ENCODE measurements around the gene LNP1. TPM values are rescaled to one million over a fixed set of nuclear protein-coding genes. Genes with fewer than 3 reads are reported as not detected.

Gene LNP1
- total and polyA plus RNA-seq, 10 of the 15 experiments (the other 5 are each of a cell fraction or from before 2014, with no cell fraction given), result 2.1 to 4.2 (median 2.7) TPM

- DNase-seq (ENCODE audit: low read depth, low spot score) (no peak), FAIRE-seq (no peak), ATAC-seq (no peak)
- SMC1A ChIA-PET (ENCODE audit: uncharacterized antibody, unreplicated experiment), result interaction anchor here (0.8 to 1.7 kb wide), 3 partner anchors 26 to 119 kb away, joined by 3 to 4 read pairs (median 3); no protein-coding TSS in a partner anchor
- BruUV-seq (replicated peaks), result no TSS peak
- POLR2A ChIA-PET, result interaction anchor here (0.6 kb wide), 1 partner anchor 13 kb away, joined by 3 read pairs; no protein-coding TSS in a partner anchor
- Histone ChIP-seq H3K9ac (ENCODE audit: control insufficient read depth, insufficient read depth, low read length) (no peak overlapping the region), H3K27me3 (replicated peaks in 1 of 2; ENCODE audit: control insufficient read depth in 2 of 2, insufficient read depth in 2 of 2, low read length in 1 of 2) (no peaks in the 10 kb centered on the region), H4K20me1 (ENCODE audit: control insufficient read depth, insufficient read depth) (no peaks in the 10 kb centered on the region), H3K4me3 (no peak overlapping the region), H3K27ac (ENCODE audit: control insufficient read depth, insufficient read depth) (no peak overlapping the region), H3K36me3 (ENCODE audit: control insufficient read depth in 2 of 2, insufficient read depth in 2 of 2, low read length in 1 of 2) (no peaks in the 10 kb centered on the region), H2AFZ (ENCODE audit: control insufficient read depth, low read depth, low read length) (no peak overlapping the region), H3K79me2 (ENCODE audit: control insufficient read depth, insufficient read depth, low read length) (no peaks in the 10 kb centered on the region), H3K4me1 (ENCODE audit: control insufficient read depth, insufficient read depth, low read length) (no peaks in the 10 kb centered on the region), H3K4me2 (ENCODE audit: control insufficient read depth, insufficient read depth) (no peak overlapping the region), H3K9me3 (replicated peaks; ENCODE audit: control insufficient read depth, insufficient read depth, low read length) (no peaks in the 10 kb centered on the region)
- in situ Hi-C loops (cut with MboI) (no loop called here), intact Hi-C loops (cut with micrococcal nuclease; ENCODE audit: unreplicated experiment) (no loop called here)
- CTCF ChIA-PET, result interaction anchor here (1.6 kb wide), 1 partner anchor 26 kb away, joined by 3 read pairs; no protein-coding TSS in a partner anchor
- RAD21 ChIA-PET (ENCODE audit: unreplicated experiment), result interaction anchor here (1.6 kb wide), 1 partner anchor 26 kb away, joined by 3 read pairs; no protein-coding TSS in a partner anchor
- no peak for TF ChIP-seq PAX8 (IDR thresholded peaks at IDR 0.05)
- no peak for TF ChIP-seq HDGF (IDR thresholded peaks at IDR 0.05)
- no peak for TF ChIP-seq ZNF217 (IDR thresholded peaks at IDR 0.05)
- no peak for TF ChIP-seq JUNB (IDR thresholded peaks at IDR 0.05)
- no peak for TF ChIP-seq SIX5 (IDR thresholded peaks at IDR 0.05; ENCODE audit: low read depth, low read length, severe bottlenecking)
- TF ChIP-seq TBL1XR1 (IDR thresholded peaks at IDR 0.05; ENCODE audit: low read depth, low read length), result no peak
- TF ChIP-seq STAT3 (IDR thresholded peaks at IDR 0.05; ENCODE audit: low read depth, low read length), result no peak
- TF ChIP-seq SMAD1 (IDR thresholded peaks at IDR 0.05; ENCODE audit: low read depth, partially characterized antibody), result no peak
- no peak for TF ChIP-seq YY1 (IDR thresholded peaks at IDR 0.05; ENCODE audit: low read depth, low read length)
- no peak for TF ChIP-seq SREBF2 (IDR thresholded peaks at IDR 0.05; ENCODE audit: low read length)
- TF ChIP-seq GABPA (IDR thresholded peaks at IDR 0.05; ENCODE audit: low read depth), result no peak
- no peak for TF ChIP-seq NBN (IDR thresholded peaks at IDR 0.05)
- no peak for TF ChIP-seq RB1 (IDR thresholded peaks at IDR 0.05; ENCODE audit: borderline replicate concordance)
- TF ChIP-seq KAT2A (conservative IDR thresholded peaks at IDR 0.05; ENCODE audit: control insufficient read depth, low read depth, low read length), result no peak
- TF ChIP-seq BCL3 (IDR thresholded peaks at IDR 0.05; ENCODE audit: borderline replicate concordance, insufficient read depth, low read depth, low read length, poor library complexity, severe bottlenecking), result no peak
- TF ChIP-seq FOS (IDR thresholded peaks at IDR 0.05; ENCODE audit: borderline replicate concordance, extremely low read depth, insufficient read length), result no peak
- 77% methylated on average over 2 of the region's 2 CpGs for WGBS (ENCODE audit: insufficient coverage, insufficient replicate concordance, low lambda C conversion rate, missing lambda C conversion rate)
Observed at GRCh38 chr3:100436951-100437350, 35.6 kb downstream of the LNP1 start.
